GM21515 (cell line): Measurements from ENCODE around the gene ATXN10.

ENCODE experiments used
- ATAC-seq: cut with Tn5 transposase; IDR thresholded peaks from one replicate; pipeline ENCODE4 v1.9.1; 2021; ENCODE audit not compliant: unreplicated experiment

The ATXN10 gene

DNA sequence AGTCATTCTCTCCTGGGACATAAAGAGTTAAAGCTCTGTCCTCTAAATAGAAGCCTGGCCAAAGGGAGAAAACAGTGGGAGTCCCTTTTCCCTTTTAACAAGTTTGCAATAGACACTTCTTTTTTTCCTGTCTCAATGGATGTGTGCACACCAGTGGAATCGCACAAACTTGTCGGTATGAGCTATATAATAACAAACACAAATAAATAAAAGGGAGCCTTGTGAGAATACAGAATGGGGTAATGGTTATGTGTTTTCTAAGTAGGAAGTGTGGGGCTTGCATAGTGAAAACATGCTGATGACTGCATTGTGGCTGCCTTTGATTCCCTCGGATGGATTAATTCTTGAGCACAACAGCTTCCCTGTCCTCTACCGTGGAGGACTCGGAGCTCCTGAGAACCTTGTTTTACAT, 173.4 kb downstream of the ATXN10 start:
- ATAC-seq = no peak

GRCh38 chr22:45846952-45847351, 175.3 kb downstream of the ATXN10 start:
- ATAC-seq = no peak

- ATAC-seq = no peak
These were observed 177.3 kb downstream of the ATXN10 start for GRCh38 chr22:45848904-45849303.

DNA sequence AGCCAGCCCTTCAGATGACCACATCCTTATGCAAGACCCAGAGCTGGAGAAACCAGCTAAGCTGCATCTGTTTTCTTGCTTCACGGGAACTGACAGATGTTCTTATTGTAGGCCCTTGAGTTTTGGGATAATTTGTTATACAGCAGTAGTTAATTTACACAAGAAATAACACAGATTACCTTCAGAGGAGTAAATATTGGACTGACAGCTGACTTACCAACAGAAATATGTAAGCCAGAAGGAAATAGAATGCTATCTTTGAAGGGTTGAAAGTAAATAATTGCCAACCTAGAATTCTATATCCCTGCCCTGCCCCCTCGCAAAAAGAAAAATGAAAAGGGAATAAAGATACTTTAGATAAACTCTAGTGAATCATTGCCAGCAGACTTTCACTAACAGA, 181.2 kb downstream of the ATXN10 start:
- ATAC-seq = no peak

DNA sequence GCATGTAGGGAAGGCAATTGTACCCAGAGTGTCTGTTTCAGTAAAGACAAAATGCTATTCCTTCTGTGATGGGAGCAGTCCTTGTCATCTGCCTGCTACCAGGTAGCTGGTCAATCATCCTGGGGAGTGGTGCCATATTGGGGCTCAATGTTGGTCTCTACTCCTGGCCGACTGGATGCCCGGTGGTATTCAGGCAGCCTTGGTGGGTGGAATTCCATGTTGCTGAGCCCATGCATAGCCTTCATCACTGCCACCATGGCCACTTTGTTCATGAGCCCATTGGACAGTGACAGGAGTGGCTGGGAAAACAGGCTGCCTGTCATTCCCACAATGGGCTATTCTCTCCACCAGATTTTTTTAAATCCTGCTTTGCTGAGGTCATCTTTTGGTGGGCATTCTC, 184.3 kb downstream of the ATXN10 start:
- no peak for ATAC-seq

- no peak for ATAC-seq
These were observed 185.9 kb downstream of the ATXN10 start for GRCh38 chr22:45857519-45857918.

DNA sequence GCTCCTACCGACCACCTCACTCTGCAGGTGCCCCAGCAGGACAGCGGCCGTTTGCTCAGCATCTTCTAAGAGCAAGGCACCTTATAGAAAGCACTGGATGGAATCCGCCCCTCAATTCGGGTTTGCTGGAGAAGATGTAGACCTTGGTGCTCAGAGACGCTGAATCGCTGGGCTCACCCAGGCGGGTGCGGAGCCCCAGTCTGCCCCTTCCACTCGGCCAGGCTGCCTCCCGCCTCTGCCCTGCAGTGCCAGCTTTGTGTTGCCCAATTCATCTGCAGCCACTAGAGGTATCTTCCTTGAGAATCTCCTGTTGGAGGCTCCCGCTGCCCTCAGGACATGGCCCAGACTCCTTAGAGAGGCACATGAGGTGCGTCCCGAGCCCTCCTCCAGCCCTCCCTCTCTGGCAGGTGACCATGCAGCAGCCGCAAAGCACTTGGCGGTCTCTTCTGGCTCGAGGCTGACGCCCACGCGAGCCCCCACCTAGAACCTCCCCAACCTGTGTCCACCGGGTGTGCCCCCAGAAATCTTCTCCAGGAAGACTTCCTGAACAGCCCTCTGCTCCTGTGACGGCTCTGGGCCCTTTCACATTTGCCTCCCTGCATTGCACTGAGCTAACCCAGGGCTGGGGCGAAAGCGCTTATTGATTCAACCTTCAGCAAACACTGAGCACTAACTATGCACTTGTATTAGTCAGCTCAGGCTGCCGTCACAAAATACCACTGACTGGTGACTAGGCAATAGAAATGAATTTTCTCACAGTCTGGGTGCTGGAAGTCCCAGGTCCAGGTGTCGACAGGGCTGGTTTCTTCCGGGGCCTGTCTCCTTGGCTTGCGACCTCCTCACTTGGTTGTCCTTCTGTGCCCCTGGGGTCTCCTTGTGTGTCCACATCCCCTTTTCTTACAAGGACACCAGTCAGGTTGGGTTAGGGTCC, 187.9 kb downstream of the ATXN10 start:
- ATAC-seq = no peak

DNA sequence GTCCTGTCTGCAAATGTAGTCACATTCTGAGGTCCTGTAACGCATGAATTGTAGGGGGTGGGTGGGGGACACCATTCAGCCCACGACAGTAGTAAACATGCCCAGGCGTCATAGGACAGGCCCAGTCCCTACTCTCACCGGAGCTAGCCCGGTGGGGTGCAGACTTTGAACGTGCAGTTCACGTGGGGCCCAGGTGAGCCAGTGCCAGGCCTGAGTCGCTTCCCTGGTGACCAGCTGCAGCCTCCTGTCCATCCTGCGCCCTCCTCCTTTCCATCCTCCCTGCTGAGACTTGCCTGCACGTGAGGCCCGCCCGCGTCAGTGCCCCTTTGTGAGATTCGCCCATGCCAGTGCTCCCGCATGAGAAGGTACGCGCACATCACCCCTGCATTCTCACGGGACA, 188.6 kb downstream of the ATXN10 start:
- no peak for ATAC-seq

DNA sequence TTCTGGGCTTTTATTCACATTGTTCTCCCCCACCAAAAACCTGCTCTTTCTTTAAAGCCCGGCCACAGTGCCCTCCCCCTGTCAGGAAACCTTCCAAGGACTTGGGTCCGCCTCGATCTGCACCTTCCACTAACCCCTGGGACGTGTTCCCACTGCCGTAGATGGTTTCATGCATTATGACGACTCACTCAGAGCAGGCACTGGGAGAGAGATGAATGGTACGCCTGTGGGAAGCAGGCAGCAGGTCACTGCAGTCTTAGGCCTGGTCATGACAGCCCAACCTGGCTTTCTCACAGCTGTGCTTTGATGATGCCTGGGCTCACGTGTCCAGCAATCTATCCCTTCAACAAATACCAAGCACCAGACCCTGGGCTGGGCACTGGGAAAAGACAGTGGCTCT, 189.6 kb downstream of the ATXN10 start:
- no peak for ATAC-seq

DNA sequence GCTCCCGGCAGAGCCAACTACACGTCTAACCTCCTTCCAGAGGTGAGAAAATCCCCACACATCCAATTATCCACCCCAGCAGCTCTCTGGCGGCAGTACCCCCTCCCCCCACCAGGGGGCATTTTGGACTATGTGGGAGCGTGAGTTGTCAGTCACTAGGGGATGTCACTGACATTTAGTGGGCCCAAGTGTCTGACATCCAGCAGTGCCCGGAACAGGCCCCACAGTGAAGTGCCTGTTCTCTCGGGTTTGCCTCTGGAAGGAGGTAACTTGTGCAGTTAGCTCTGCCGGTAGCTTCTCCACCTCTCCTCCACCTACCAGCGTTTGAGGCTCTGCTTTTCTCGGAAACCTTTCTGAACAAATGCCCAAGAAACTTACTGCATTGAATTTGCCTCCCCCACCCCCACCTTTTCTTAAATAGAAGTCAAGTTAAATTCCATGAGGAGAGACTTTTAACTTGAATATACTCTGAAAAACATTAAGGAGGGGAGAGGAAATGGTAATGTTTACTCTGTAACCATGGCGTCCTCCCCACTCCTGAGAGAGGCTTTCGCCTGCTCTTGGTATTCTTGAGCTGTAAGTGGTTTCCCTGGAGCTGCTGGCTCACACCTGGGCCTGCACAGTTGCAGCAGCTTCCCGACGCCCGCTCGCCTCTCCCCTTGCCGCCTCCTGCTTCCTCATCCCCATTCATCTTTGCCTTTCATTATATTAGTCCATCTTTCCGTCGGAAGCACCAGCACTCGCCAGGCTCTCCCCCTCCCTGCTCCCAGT, 192.5 kb downstream of the ATXN10 start:
- ATAC-seq = no peak

DNA sequence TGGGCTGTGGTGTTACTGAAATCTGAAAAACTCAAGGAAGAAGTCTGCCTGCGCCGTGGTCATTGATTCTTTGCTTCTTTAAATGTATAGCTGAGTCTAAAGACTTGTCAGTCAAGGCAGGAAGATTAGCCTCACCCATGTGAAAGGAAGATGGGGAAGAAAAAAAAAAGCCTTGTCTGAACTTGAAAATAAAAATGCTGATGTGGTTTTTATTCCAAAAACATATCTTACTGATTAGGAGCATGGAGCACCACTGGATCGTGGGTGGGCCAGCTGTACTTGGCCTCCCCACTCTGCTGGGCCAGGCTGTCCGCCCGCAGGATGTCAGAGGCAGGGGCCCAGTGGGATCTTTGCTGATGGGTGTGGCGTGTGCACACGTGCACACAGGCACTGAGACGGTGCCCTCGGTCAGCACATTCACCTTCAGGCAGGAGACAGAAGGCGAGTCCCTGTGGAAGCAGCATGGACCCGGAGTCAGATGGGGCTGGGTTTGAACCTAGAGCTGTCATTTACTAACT, 193.4 kb downstream of the ATXN10 start:
- no peak for ATAC-seq

DNA sequence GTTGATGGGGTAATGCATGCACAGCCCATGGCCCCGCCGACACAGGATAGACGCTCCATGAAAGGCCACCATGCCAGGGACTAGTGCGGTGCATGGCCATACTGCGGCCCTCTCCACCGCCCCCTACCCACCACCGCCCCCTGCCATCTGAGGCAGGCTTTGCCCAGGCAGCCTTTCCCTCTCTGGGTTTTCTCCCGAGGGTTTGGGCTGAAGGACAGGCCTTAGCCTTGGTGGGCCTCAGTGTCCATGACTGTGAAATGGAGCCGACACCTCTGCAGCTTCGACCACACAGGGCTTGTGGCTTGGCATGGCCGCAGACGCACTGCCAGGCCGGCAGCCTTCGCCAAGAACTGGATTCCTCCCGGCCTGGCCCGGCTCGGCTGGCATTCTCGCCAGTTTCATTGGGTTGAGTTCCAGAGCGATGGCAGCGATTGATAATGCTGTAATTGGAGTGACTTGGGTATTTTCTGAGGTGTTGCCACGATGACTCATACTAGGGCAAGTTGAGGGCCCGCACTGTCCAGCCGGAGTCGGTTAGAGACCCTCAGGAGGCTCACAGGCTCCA, 194.0 kb downstream of the ATXN10 start:
- ATAC-seq = no peak

GRCh38 chr22:45866126-45866645, 194.6 kb downstream of the ATXN10 start:
- no peak for ATAC-seq

- no peak for ATAC-seq
These were observed 195.0 kb downstream of the ATXN10 start for GRCh38 chr22:45866646-45867117.

DNA sequence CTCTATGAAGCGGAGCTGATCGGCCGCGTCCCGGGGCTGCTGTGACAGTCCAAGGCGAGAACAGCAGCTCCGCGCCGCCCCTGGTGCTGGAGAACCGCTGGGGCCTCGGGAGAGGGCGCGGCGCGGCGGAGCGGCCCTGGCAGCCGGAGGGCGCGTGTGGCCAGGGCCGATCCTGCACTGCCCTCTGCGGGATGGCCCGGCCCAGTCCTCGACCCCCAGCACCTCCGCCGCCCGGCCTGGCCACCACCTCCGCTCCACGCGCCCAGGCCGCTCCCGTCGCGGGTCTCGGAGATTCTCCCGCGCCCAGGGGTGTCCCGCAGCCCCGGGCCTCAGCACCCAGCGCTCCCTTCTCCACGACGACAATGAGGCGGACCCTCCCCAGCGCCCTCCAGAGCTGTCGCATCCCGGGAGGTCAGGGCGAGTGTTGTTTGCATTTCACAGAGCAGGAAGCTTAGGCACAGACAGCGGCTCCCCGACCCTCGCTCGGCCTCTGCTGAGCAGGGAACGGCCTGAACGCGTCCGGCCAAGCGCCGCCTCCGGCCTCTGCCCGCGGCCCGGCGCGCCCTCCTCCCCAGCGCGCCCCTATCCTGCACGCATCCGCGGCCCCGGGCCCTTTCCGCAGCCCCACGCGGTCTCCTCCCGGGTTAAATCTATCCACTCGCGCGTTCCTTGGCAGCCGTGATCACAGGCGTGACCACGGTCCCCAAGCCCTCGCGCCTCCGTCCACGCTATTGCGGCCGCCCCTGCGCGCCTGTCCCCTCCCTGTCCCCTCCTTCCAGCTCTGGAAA, 195.7 kb downstream of the ATXN10 start:
- no peak for ATAC-seq

DNA sequence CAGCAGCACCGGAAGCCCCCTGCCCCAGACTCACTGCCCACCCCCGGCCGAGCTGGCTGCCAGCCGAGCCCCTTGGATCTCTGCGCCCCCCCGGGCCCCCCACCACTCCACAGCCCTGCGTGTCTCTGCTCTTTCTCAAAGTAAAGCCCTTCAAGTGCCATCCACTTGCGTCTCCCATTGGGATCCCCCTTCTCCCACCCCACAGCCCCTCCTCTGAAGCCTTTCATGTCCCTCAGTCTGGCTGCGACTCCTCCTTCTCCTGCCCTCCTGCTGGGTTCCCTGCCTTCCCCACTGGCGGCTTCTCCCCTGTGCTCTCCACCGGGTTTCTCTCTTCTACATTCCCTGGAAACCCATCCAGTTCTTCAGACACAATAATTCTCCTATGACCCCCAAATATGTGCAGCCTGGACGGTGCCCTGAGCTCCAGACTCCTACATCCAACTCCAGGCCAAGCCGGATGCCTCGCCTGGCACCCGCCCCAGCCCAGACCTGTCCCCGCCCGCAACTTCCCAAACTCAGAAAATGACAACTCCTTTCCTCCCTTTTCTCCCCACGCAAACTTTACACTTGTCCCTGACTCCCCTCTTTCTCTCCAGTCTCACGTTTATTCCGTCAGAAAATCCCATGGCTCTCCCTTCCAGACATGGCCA, 196.4 kb downstream of the ATXN10 start:
- no peak for ATAC-seq

DNA sequence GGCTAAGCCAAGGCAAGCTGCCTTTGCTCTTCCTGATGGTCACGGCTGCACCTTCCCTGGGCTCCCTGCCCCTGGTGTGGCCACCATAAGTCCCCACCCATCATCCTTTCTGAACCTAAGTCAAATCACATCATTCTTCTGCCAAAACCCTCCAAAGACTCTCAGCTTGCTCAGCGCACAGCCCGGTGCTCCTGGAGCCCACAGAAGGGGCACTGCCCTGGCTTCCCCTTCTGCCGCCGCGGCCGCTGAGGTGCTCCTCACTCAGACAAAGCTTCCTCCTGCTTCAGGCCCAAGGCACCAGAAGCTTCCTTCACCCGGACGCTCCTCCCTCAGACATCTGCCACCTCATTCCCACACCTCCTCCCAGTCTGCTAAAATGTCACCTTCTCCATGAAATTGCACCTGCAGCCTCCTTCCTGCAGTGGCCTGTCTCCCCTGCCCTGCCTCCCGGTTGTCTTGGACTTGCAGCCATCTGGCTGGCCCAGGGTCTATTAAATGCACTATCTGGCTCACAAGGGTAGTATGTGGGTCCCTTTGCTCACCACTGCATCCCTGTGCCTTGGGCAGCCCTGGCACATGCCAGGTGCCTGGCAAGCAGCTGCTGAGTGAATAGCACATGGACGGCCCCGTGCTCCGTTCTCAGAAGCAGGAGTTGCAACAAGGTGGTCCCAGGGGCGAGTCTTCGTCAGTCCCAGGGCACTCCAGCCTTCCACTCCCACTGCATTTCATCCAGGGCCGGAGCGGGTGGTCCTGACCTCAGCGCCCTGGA, 197.1 kb downstream of the ATXN10 start:
- no peak for ATAC-seq

- no peak for ATAC-seq
These were observed 197.8 kb downstream of the ATXN10 start for GRCh38 chr22:45869340-45869847.

GRCh38 chr22:45870011-45870410, 198.4 kb downstream of the ATXN10 start:
- no peak for ATAC-seq
